RPMI8226 (cell line): Measurements from ENCODE around the gene RHOBTB1.
"Not testable (repeated sequence)": the region's sequence is repeated elsewhere in the genome, so short reads cannot be mapped to it uniquely, and the experiment has no call there.

Experiments
- DNase-seq: peaks from one replicate; pipeline ENCODE4 v3.0.0-alpha.2; 2015

Gene RHOBTB1

GRCh38 chr10:60940446-60940845 is 3.5 kb downstream of the RHOBTB1 start:
- no peak for DNase-seq

- no peak for DNase-seq
Measured at GRCh38 chr10:60937784-60938654, 6.0 kb downstream of the RHOBTB1 start.

- DNase-seq, result no peak
Measured at GRCh38 chr10:60937022-60937421, 7.0 kb downstream of the RHOBTB1 start.

GRCh38 chr10:60934215-60935175 is 9.5 kb downstream of the RHOBTB1 start:
- DNase-seq, result no peak

- no peak for DNase-seq
Measured at GRCh38 chr10:60932756-60933155, 11.2 kb downstream of the RHOBTB1 start.

- DNase-seq, result no peak
Measured at GRCh38 chr10:60930237-60930636, 13.7 kb downstream of the RHOBTB1 start.

- DNase-seq, result peak; percentile 43
Measured at GRCh38 chr10:60921633-60922032, 22.4 kb downstream of the RHOBTB1 start.

GRCh38 chr10:60920479-60920878 is 23.5 kb downstream of the RHOBTB1 start:
- DNase-seq, result no peak

GRCh38 chr10:60919551-60919950 is 24.4 kb downstream of the RHOBTB1 start:
- DNase-seq, result no peak

- no peak for DNase-seq
Measured at GRCh38 chr10:60917331-60918280, 26.4 kb downstream of the RHOBTB1 start.

- DNase-seq, result no peak
Measured at GRCh38 chr10:60916025-60916424, 28.0 kb downstream of the RHOBTB1 start.

- DNase-seq, result no peak
Measured at GRCh38 chr10:60914690-60915141, 29.3 kb downstream of the RHOBTB1 start.

GRCh38 chr10:60913657-60914056 is 30.3 kb downstream of the RHOBTB1 start:
- DNase-seq, result no peak

- DNase-seq, result no peak
Measured at GRCh38 chr10:60913071-60913470, 30.9 kb downstream of the RHOBTB1 start.

- DNase-seq, result no peak
Measured at GRCh38 chr10:60911715-60912114, 32.3 kb downstream of the RHOBTB1 start.

- no peak for DNase-seq
Measured at GRCh38 chr10:60911216-60911615, 32.8 kb downstream of the RHOBTB1 start.

GRCh38 chr10:60910543-60910942 is 33.4 kb downstream of the RHOBTB1 start:
- DNase-seq, result no peak

GRCh38 chr10:60908896-60909295 is 35.1 kb downstream of the RHOBTB1 start:
- DNase-seq, result no peak

GRCh38 chr10:60908031-60908430 is 36.0 kb downstream of the RHOBTB1 start:
- DNase-seq, result no peak

- no peak for DNase-seq
Measured at GRCh38 chr10:60907236-60907635, 36.7 kb downstream of the RHOBTB1 start.

GRCh38 chr10:60906825-60907224 is 37.2 kb downstream of the RHOBTB1 start:
- not testable (repeated sequence) for DNase-seq

- no peak for DNase-seq
Measured at GRCh38 chr10:60906411-60906810, 37.6 kb downstream of the RHOBTB1 start.
